Panc1 (cell line): ENCODE results near the gene DLG5. TPM values are rescaled to one million over a fixed set of nuclear protein-coding genes. Genes with fewer than 3 reads are reported as not detected.

ENCODE experiments used
- ATAC-seq: fragments of 200-7000 bp; cut with Tn5 transposase; 2 replicates; pipeline ENCODE4 v1.9.1; 2020; ENCODE audit warnings: mild to moderate bottlenecking, moderate library complexity
- BruUV-seq: library from RNA; stranded (reverse); fragments of 400-500 nt; replicated peaks from 2 replicates; lab custom pipeline; 2021; lab: Mats Ljungman, UMichigan
- CTCF ChIA-PET: fragments of 300-600 bp; sonication (Branson Sonifier 250); formaldehyde crosslinking; loops from one replicate; lab custom pipeline; 2022; ENCODE audit warnings: antibody characterized with exemption; lab: Charles Lee
- POLR2A ChIA-PET: fragments of 300-600 bp; sonication (Branson Sonifier 250); formaldehyde crosslinking; loops from one replicate; lab custom pipeline; 2022; ENCODE audit warnings: antibody characterized with exemption; lab: Charles Lee
- DNase-seq: peaks from one replicate; pipeline ENCODE4 v3.0.0-alpha.2; 2010; ENCODE audit warnings: low read depth, low spot score
- H3K27ac ChIP-seq: 2 replicates; pipeline ENCODE4 v1.5.1; 2011; ENCODE audit warnings: mild to moderate bottlenecking, low read length, inconsistent platforms
- H3K27me3 ChIP-seq: fragments of 200-500 bp; sonication (Bioruptor generic); 2 replicates; pipeline ENCODE4 v1.6.0; 2014; ENCODE audit warnings: low read length, inconsistent platforms; ENCODE audit not compliant: control insufficient read depth, insufficient read depth
- H3K36me3 ChIP-seq: fragments of 200-500 bp; sonication (Bioruptor generic); 2 replicates; pipeline ENCODE4 v1.5.1; 2014; ENCODE audit warnings: inconsistent platforms, mild to moderate bottlenecking, low read length, moderate library complexity; ENCODE audit not compliant: control insufficient read depth, insufficient read depth
- H3K4me1 ChIP-seq: 2 replicates; pipeline ENCODE4 v1.5.1; 2011; ENCODE audit warnings: inconsistent platforms, mild to moderate bottlenecking, low read length, moderate library complexity; ENCODE audit not compliant: control insufficient read depth, insufficient read depth
- H3K4me3 ChIP-seq, 2 experiments: 2 replicates each; pipeline ENCODE4 v1.5.1; 2011 to 2012; ENCODE audit warnings: low read depth in 2 of 2, low read length in 2 of 2, mild to moderate bottlenecking in 2 of 2, inconsistent platforms in 1 of 2, moderate library complexity in 1 of 2
- H3K9me3 ChIP-seq: fragments of 200-500 bp; sonication (Bioruptor generic); 2 replicates; pipeline ENCODE4 v1.5.1; 2014; ENCODE audit warnings: low read depth, mild to moderate bottlenecking, inconsistent platforms, low read length, moderate library complexity; ENCODE audit not compliant: control insufficient read depth, insufficient read depth
- POLR2AphosphoS5 ChIP-seq: IDR thresholded peaks from 2 replicates; pipeline ENCODE4 v1.6.1; 2012; ENCODE audit warnings: mild to moderate bottlenecking, low read depth, low read length, moderate library complexity
- SIN3A ChIP-seq: IDR thresholded peaks from 2 replicates; pipeline ENCODE4 v1.6.1; 2012; ENCODE audit warnings: low read depth, mild to moderate bottlenecking, low read length, moderate library complexity, borderline replicate concordance; ENCODE audit not compliant: insufficient read depth
- TCF7L2 ChIP-seq: IDR thresholded peaks from 2 replicates; pipeline ENCODE4 v1.6.1; 2011; ENCODE audit warnings: mild to moderate bottlenecking, low read depth, low read length, inconsistent platforms
- in situ Hi-C: cut with HindIII; loops from 2 replicates; pipeline ENCODE4 v1.10.0; 2016; ENCODE audit warnings: low sequenced_read_pairs, low pct_unique_long_range_greater_than_20kb
- intact Hi-C: fragments of 100-400 bp; cut with micrococcal nuclease; formaldehyde crosslinking; loops from one replicate; pipeline ENCODE4 v1.10.0; 2022; ENCODE audit not compliant: unreplicated experiment
- total RNA-seq: library from RNA; stranded (reverse); gene quantifications from one replicate; pipeline ENCODE4 v1.2.1, GENCODE V29; 2021; ENCODE audit not compliant: unreplicated experiment
- TF ChIP-seq, protein P1 (sequence below), 2 experiments: IDR thresholded peaks; 2 replicates each; pipeline ENCODE4 v1.6.1; 2011 to 2012; ENCODE audit warnings: low read depth in 2 of 2, control low read depth in 1 of 2, low read length in 1 of 2, mild to moderate bottlenecking in 1 of 2, moderate library complexity in 1 of 2; ENCODE audit not compliant: insufficient read depth in 1 of 2
- TF ChIP-seq, protein P2 (sequence below): fragments of 450-650 bp; IDR thresholded peaks from 2 replicates; pipeline ENCODE4 v1.5.1; 2017; ENCODE audit warnings: mild to moderate bottlenecking

The DLG5 gene
- total RNA-seq, 1 experiment from 2014 or later: 85.6 TPM

DNA sequence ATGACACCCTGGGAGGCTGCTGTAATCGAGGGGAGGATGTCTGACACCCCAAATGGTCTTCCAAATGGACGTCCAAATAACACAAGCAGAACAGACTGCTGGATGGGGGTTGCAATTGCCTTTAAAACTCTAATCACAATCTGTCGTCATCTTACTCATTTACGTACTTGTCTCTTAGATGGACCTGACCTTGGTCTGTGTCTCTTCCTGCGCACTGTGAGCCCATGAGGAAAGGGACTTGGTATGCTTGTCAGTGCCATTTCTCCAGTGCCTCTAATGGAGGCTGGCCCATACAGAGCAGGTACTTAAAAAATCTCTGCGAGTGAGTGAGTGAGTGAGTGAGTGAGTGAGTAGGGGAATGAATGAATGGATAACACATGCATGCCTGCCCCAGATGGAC lies 93.3 kb downstream of the DLG5 start:
- H3K4me1 ChIP-seq: no peaks in the 10 kb centered on the region
- H3K27me3 ChIP-seq: no peaks in the 10 kb centered on the region
- no TSS peak for BruUV-seq
- in situ Hi-C loops: no loop called here
- no peak overlapping the region for H3K27ac ChIP-seq
- ATAC-seq (no peak), DNase-seq (no peak)
- H3K36me3 ChIP-seq: peaks cover 2% of the 10 kb centered on the region; the same call in 1 of the 2 replicates
- ChIA-PET CTCF (no interaction called here), POLR2A (no interaction called here)
- intact Hi-C loops: no loop called here
- no peak overlapping the region for H3K4me3 ChIP-seq
- no peaks in the 10 kb centered on the region for H3K9me3 ChIP-seq
- TF ChIP-seq SIN3A (no peak), POLR2AphosphoS5 (no peak), TCF7L2 (no peak)
- TF ChIP-seq, protein P1, sequence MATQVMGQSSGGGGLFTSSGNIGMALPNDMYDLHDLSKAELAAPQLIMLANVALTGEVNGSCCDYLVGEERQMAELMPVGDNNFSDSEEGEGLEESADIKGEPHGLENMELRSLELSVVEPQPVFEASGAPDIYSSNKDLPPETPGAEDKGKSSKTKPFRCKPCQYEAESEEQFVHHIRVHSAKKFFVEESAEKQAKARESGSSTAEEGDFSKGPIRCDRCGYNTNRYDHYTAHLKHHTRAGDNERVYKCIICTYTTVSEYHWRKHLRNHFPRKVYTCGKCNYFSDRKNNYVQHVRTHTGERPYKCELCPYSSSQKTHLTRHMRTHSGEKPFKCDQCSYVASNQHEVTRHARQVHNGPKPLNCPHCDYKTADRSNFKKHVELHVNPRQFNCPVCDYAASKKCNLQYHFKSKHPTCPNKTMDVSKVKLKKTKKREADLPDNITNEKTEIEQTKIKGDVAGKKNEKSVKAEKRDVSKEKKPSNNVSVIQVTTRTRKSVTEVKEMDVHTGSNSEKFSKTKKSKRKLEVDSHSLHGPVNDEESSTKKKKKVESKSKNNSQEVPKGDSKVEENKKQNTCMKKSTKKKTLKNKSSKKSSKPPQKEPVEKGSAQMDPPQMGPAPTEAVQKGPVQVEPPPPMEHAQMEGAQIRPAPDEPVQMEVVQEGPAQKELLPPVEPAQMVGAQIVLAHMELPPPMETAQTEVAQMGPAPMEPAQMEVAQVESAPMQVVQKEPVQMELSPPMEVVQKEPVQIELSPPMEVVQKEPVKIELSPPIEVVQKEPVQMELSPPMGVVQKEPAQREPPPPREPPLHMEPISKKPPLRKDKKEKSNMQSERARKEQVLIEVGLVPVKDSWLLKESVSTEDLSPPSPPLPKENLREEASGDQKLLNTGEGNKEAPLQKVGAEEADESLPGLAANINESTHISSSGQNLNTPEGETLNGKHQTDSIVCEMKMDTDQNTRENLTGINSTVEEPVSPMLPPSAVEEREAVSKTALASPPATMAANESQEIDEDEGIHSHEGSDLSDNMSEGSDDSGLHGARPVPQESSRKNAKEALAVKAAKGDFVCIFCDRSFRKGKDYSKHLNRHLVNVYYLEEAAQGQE (IDR thresholded peaks at IDR 0.05; ENCODE audit: insufficient read depth in 1 of 2, low read depth in 2 of 2, low read length in 1 of 2): no peak
- TF ChIP-seq, protein P2, sequence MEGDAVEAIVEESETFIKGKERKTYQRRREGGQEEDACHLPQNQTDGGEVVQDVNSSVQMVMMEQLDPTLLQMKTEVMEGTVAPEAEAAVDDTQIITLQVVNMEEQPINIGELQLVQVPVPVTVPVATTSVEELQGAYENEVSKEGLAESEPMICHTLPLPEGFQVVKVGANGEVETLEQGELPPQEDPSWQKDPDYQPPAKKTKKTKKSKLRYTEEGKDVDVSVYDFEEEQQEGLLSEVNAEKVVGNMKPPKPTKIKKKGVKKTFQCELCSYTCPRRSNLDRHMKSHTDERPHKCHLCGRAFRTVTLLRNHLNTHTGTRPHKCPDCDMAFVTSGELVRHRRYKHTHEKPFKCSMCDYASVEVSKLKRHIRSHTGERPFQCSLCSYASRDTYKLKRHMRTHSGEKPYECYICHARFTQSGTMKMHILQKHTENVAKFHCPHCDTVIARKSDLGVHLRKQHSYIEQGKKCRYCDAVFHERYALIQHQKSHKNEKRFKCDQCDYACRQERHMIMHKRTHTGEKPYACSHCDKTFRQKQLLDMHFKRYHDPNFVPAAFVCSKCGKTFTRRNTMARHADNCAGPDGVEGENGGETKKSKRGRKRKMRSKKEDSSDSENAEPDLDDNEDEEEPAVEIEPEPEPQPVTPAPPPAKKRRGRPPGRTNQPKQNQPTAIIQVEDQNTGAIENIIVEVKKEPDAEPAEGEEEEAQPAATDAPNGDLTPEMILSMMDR: no peak

DNA sequence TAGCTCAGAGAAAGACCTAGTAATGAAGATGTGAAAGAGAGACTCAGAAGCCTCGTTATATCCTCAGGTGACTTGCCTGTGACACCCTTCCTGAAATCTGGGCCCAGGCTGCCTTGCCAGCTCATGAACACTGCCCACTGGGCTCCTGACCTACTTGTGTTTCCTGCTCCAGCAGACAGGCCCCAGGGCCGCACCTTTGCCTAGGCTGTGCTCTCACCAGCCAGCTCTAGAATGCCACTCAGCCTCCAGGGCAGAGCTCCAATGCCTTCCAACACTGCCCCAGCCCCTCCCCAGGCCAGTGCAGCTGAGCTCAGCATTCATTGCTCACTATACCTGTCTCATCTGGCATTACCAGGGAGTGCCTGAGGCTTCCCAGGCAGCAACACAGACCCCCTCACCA lies 94.3 kb downstream of the DLG5 start:
- DNase-seq (no peak), ATAC-seq (no peak)
- peaks cover 2% of the 10 kb centered on the region; the same call in 1 of the 2 replicates for H3K36me3 ChIP-seq
- ChIA-PET CTCF (no interaction called here), POLR2A (no interaction called here)
- in situ Hi-C loops (no loop called here), intact Hi-C loops (no loop called here)
- BruUV-seq: no TSS peak
- no peaks in the 10 kb centered on the region for H3K4me1 ChIP-seq
- TF ChIP-seq SIN3A (no peak), TCF7L2 (no peak), POLR2AphosphoS5 (no peak)
- TF ChIP-seq, protein P2: no peak
- TF ChIP-seq, protein P1 (IDR thresholded peaks at IDR 0.05; ENCODE audit: insufficient read depth in 1 of 2, low read depth in 2 of 2, low read length in 1 of 2): no peak
- no peak overlapping the region for H3K4me3 ChIP-seq
- no peaks in the 10 kb centered on the region for H3K9me3 ChIP-seq
- no peak overlapping the region for H3K27ac ChIP-seq
- H3K27me3 ChIP-seq: no peaks in the 10 kb centered on the region
